ENCODE measurements around the gene HRK. TPM values are rescaled to one million over a fixed set of nuclear protein-coding genes. Genes with fewer than 3 reads are reported as not detected.

Gene HRK
- total RNA-seq, 4 donors from 2014 or later: not detected

- no peak for DNase-seq
- no peak overlapping the region for H3K27ac ChIP-seq
- H3K9me3 ChIP-seq: no peaks in the 10 kb centered on the region
- no peak overlapping the region for H3K4me3 ChIP-seq
- no peak for TF ChIP-seq CTCF (IDR thresholded peaks at IDR 0.05)
- TF ChIP-seq POLR2A (IDR thresholded peaks at IDR 0.05): no peak
- H3K4me1 ChIP-seq: no peaks in the 10 kb centered on the region
- H3K27me3 ChIP-seq: no peaks in the 10 kb centered on the region
- no peaks in the 10 kb centered on the region for H3K36me3 ChIP-seq
These were observed 17.4 kb upstream of the HRK start for GRCh38 chr12:116898669-116899068.

- Histone ChIP-seq H3K27me3 (no peaks in the 10 kb centered on the region), H3K27ac (no peak overlapping the region), H3K36me3 (no peaks in the 10 kb centered on the region), H3K4me3 (no peak overlapping the region), H3K4me1 (no peaks in the 10 kb centered on the region), H3K9me3 (no peaks in the 10 kb centered on the region)
- TF ChIP-seq POLR2A (IDR thresholded peaks at IDR 0.05): no peak
- no peak for TF ChIP-seq CTCF (IDR thresholded peaks at IDR 0.05)
- DNase-seq: no peak
These were observed 16.2 kb upstream of the HRK start for GRCh38 chr12:116897476-116897875.

- H3K9me3 ChIP-seq: no peaks in the 10 kb centered on the region
- H3K27me3 ChIP-seq: no peaks in the 10 kb centered on the region
- no peak for DNase-seq
- H3K4me3 ChIP-seq: no peak overlapping the region
- H3K36me3 ChIP-seq: no peaks in the 10 kb centered on the region
- no peak for TF ChIP-seq POLR2A (IDR thresholded peaks at IDR 0.05)
- H3K27ac ChIP-seq: no peak overlapping the region
- no peaks in the 10 kb centered on the region for H3K4me1 ChIP-seq
These were observed 15.2 kb upstream of the HRK start for GRCh38 chr12:116896411-116896924.

- no peak for DNase-seq
These were observed 13.7 kb upstream of the HRK start for GRCh38 chr12:116894913-116895312.

DNA sequence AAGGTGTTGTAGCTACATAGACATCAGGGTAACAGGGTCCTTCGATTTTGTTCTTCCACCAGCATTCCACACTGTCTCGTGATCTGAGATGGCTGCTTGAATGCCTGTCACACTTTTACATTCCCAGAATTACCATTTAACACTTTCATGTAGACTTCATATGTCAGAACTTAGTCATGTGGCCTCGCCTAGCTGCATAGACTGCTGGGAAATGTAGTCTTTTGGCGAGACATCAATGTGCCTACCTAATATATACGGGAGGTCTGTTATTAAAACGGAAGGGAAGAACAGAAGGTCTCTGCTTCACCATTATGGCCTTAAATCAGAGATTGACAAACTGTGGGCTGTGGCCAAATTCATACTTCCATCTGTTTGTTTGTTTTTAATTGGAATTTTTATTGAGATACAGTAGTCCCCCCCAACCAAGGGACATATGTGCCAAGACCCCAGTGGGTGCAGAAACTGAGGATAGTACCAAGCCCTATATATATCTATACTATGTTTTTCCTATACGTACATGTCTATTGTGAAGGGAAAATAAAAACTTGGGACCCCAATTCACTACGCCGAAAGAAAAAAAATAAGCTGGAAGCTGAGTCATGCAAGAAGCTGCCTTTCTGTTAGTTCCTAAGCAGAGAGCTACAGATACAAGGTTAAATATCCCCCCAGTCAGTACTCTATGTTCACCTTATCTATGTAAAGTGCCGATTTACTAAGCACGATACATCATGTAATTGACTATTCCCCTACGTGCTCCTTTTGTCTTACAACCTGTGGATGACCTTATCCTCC lies 11.3 kb upstream of the HRK start:
- DNase-seq: no peak
- H3K9me3 ChIP-seq: peaks cover 0 to 3% (median 0%) of the 10 kb centered on the region in 4 donors
- H3K36me3 ChIP-seq: no peaks in the 10 kb centered on the region
- H3K27me3 ChIP-seq: no peaks in the 10 kb centered on the region
- TF ChIP-seq POLR2A (IDR thresholded peaks at IDR 0.05) (no peak), CTCF (IDR thresholded peaks at IDR 0.05) (no peak)
- H3K4me1 ChIP-seq: no peaks in the 10 kb centered on the region
- H3K4me3 ChIP-seq: no peak overlapping the region
- H3K27ac ChIP-seq: no peak overlapping the region

More at GRCh38 chr12:116894913-116895312, 13.7 kb upstream of the HRK start:
- no peaks in the 10 kb centered on the region for H3K4me1 ChIP-seq
- no peak overlapping the region for H3K4me3 ChIP-seq
- no peak overlapping the region for H3K27ac ChIP-seq
- H3K36me3 ChIP-seq: no peaks in the 10 kb centered on the region
- TF ChIP-seq POLR2A (IDR thresholded peaks at IDR 0.05) (no peak), CTCF (IDR thresholded peaks at IDR 0.05) (no peak)
- peaks cover 0 to 3% (median 0%) of the 10 kb centered on the region in 4 donors for H3K9me3 ChIP-seq
- H3K27me3 ChIP-seq: no peaks in the 10 kb centered on the region

GRCh38 chr12:116891019-116891418 lies 9.8 kb upstream of the HRK start:
- H3K4me1 ChIP-seq: no peaks in the 10 kb centered on the region
- H3K4me3 ChIP-seq: no peak overlapping the region
- no peak for DNase-seq
- H3K36me3 ChIP-seq: no peaks in the 10 kb centered on the region
- no peak overlapping the region for H3K27ac ChIP-seq
- TF ChIP-seq POLR2A (IDR thresholded peaks at IDR 0.05) (no peak), CTCF (IDR thresholded peaks at IDR 0.05) (no peak)
- H3K9me3 ChIP-seq: peaks cover 0 to 3% (median 0%) of the 10 kb centered on the region in 4 donors
- H3K27me3 ChIP-seq: no peaks in the 10 kb centered on the region

All from Peyer's patch (tissue), 4 donors.